WERI-Rb-1 (cell line): ENCODE measurements around the gene IL1RL1.

ENCODE experiments used
- DNase-seq: peaks from one replicate; pipeline ENCODE4 v3.0.0-alpha.2; 2020
- H3K27ac ChIP-seq: fragments of 250-450 bp; sonication (Bioruptor Pico); 2 replicates; pipeline ENCODE4 v1.5.1; 2020; ENCODE audit warnings: mild to moderate bottlenecking, moderate library complexity
- H3K27me3 ChIP-seq: fragments of 250-450 bp; sonication (Bioruptor Pico); 2 replicates; pipeline ENCODE4 v1.5.1; 2021; ENCODE audit warnings: mild to moderate bottlenecking, low read depth, moderate library complexity; ENCODE audit not compliant: insufficient read depth, severe bottlenecking
- H3K36me3 ChIP-seq: fragments of 250-450 bp; sonication (Bioruptor Pico); 2 replicates; pipeline ENCODE4 v1.5.1; 2020; ENCODE audit warnings: mild to moderate bottlenecking, moderate library complexity
- H3K4me3 ChIP-seq: 2 replicates; pipeline ENCODE4 v1.5.1; 2011; ENCODE audit warnings: low read depth, mild to moderate bottlenecking, control low read depth, low read length
- H3K9me3 ChIP-seq: fragments of 250-450 bp; sonication (Bioruptor Pico); 2 replicates; pipeline ENCODE4 v1.5.1; 2021; ENCODE audit warnings: mild to moderate bottlenecking, moderate library complexity; ENCODE audit not compliant: severe bottlenecking
- TF ChIP-seq, protein P1 (sequence below): IDR thresholded peaks from 2 replicates; pipeline ENCODE4 v1.5.1; 2011; ENCODE audit warnings: low read depth, mild to moderate bottlenecking, control low read depth, inconsistent platforms, low read length

IL1RL1 gene

DNA sequence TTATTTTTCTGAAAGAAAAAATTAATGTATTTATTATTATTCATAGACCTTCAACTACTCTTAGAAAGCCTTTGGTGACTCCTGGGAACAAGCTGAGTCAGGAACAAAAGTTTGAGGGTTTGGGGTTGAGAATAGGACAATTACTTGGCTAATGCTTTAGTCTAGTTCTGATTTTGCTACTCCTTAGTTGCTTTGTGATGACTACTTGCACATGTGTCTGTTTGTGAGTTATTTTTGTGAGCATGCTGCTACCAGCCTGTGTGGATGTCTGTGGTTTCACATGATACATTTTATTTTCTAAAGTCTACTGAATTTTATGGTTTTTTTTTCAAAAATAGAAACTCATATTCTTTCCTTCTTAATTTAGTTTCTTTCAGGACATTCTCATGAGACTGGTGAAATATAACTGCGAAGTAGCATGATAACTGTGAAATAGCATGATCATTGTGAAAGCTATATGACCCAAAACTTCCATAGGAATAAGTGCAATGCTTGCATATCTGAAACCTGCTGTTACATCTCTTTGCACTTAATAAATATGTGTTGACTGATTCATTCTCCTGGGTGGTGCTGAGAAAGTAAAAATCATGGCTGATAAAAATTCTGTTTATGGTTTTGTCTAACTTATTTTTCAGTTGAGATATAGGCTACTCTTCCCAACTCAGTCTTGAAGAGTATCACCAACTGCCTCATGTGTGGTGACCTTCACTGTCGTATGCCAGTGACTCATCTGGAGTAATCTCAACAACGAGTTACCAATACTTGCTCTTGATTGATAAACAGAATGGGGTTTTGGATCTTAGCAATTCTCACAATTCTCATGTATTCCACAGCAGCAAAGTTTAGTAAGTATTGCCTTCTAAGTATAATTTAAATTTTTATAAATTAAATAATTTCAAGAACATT lies 26.4 kb downstream of the IL1RL1 start:
- TF ChIP-seq, protein P1, sequence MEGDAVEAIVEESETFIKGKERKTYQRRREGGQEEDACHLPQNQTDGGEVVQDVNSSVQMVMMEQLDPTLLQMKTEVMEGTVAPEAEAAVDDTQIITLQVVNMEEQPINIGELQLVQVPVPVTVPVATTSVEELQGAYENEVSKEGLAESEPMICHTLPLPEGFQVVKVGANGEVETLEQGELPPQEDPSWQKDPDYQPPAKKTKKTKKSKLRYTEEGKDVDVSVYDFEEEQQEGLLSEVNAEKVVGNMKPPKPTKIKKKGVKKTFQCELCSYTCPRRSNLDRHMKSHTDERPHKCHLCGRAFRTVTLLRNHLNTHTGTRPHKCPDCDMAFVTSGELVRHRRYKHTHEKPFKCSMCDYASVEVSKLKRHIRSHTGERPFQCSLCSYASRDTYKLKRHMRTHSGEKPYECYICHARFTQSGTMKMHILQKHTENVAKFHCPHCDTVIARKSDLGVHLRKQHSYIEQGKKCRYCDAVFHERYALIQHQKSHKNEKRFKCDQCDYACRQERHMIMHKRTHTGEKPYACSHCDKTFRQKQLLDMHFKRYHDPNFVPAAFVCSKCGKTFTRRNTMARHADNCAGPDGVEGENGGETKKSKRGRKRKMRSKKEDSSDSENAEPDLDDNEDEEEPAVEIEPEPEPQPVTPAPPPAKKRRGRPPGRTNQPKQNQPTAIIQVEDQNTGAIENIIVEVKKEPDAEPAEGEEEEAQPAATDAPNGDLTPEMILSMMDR: no peak
- Histone ChIP-seq H3K27ac (no peak overlapping the region), H3K36me3 (no peaks in the 10 kb centered on the region), H3K4me3 (no peak overlapping the region), H3K27me3 (peaks cover 64% of the 10 kb centered on the region), H3K9me3 (no peaks in the 10 kb centered on the region)
- DNase-seq: no peak

DNA sequence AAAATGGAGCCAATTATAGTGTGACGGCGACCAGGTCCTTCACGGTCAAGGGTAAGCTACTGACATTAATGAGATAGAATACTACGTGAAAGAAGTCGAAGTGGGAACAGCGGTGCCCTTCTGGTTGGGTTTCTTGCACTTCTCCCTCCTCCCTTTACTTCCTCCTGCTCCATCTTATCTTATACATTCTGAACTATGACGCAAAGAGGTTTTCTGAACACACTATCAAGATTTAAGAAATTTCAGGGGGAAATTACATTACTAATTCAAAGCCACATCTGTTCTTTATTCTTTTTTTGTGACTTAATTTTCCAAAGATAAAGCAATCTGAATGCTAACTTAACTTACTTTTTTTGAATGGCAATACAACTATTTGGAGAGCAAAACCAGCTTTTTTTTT lies 29.4 kb downstream of the IL1RL1 start:
- TF ChIP-seq, protein P1: no peak
- Histone ChIP-seq H3K9me3 (no peaks in the 10 kb centered on the region), H3K4me3 (no peak overlapping the region)

DNA sequence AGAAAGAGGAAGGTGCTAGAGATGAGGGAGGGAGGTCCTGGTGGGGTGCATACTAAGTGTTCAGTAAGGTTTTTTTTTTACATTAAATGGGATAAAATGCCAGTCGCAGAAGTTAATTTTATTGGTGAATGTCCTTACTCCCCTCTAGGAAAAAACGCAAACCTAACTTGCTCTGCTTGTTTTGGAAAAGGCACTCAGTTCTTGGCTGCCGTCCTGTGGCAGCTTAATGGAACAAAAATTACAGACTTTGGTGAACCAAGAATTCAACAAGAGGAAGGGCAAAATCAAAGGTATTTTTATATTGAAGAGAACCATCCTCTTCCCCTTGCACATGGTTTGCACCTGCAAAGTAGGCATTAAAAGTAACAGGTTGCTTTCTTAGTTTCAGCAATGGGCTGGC lies 31.5 kb downstream of the IL1RL1 start:
- no peak for DNase-seq
- TF ChIP-seq, protein P1: no peak
- peaks cover 56% of the 10 kb centered on the region for H3K27me3 ChIP-seq

More for the DNA sequence above, 29.4 kb downstream of the IL1RL1 start:
- H3K27ac ChIP-seq: no peak overlapping the region
- DNase-seq: no peak
- H3K27me3 ChIP-seq: peaks cover 63% of the 10 kb centered on the region
- H3K36me3 ChIP-seq: no peaks in the 10 kb centered on the region

DNA sequence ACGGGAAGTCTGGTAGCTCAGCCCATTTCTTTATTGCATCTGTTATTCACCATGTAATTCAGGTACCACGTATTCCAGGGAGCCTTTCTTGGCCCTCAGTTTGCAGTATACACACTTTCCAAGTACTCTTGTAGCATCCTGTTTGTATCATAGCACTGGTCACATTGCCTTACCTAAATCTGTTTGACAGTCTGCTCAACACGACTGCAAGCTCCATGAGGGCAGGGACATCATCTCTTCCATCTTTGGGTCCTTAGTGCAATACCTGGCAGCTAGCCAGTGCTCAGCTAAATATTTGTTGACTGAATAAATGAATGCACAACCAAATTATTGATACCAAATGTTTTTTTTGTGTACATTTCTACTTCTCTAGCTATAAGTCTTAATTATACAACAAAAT lies 33.0 kb downstream of the IL1RL1 start:
- Histone ChIP-seq H3K9me3 (no peaks in the 10 kb centered on the region), H3K27me3 (peaks cover 52% of the 10 kb centered on the region), H3K27ac (no peak overlapping the region), H3K4me3 (no peak overlapping the region), H3K36me3 (no peaks in the 10 kb centered on the region)
- no peak for DNase-seq
- TF ChIP-seq, protein P1: no peak

More for the DNA sequence above, 31.5 kb downstream of the IL1RL1 start:
- Histone ChIP-seq H3K4me3 (no peak overlapping the region), H3K36me3 (no peaks in the 10 kb centered on the region), H3K9me3 (no peaks in the 10 kb centered on the region), H3K27ac (no peak overlapping the region)

DNA sequence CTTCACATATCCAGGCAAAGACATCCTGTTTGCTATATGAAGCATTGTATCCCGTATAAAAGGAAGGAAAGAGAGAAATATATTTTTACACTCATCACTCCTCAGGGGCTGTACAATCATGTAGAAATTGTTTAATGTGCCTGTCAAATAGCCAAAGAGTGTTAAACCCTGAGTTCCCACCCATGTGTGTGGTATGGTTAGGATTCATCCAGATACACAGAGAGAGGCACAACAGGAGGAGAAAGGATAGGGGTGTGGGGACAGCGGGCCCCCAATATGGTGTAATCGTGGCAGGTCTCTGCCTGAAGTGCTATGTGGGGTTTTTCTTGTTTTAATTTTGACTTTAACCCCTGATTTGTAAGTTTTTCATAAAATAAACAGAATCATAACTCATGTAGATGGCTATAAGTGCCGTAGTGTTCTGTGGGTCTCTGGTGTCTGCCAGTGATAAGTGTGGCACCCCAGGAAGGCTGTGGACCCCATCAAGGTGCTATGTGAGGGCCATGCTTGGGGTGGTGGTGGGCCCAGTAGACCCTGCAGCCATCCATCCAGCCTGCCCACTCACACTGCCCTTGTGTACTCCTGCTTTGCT lies 34.1 kb downstream of the IL1RL1 start:
- Histone ChIP-seq H3K27me3 (peaks cover 42% of the 10 kb centered on the region), H3K9me3 (no peaks in the 10 kb centered on the region), H3K4me3 (no peak overlapping the region), H3K27ac (no peak overlapping the region), H3K36me3 (no peaks in the 10 kb centered on the region)
- no peak for DNase-seq
- TF ChIP-seq, protein P1: no peak
